Stimulated activated CD4-positive, alpha-beta T cell treated with anti-CD3 and anti-CD28 coated beads, Interleukin-15, amount 100 ng/mL, for 48 hours (primary cell): Measurements from ENCODE around the gene LARGE2.
A peak's percentile ranks its signal among the peaks of the same experiment; 100 is the strongest.
"Not testable (repeated sequence)": the region's sequence is repeated elsewhere in the genome, so short reads cannot be mapped to it uniquely, and the experiment has no call there.

Experiments
- DNase-seq, 2 donors: peaks; one replicate each; pipeline ENCODE4 v3.0.0-alpha.2; 2020; ENCODE audit warnings: low read depth in 2 of 2

Gene LARGE2

DNA sequence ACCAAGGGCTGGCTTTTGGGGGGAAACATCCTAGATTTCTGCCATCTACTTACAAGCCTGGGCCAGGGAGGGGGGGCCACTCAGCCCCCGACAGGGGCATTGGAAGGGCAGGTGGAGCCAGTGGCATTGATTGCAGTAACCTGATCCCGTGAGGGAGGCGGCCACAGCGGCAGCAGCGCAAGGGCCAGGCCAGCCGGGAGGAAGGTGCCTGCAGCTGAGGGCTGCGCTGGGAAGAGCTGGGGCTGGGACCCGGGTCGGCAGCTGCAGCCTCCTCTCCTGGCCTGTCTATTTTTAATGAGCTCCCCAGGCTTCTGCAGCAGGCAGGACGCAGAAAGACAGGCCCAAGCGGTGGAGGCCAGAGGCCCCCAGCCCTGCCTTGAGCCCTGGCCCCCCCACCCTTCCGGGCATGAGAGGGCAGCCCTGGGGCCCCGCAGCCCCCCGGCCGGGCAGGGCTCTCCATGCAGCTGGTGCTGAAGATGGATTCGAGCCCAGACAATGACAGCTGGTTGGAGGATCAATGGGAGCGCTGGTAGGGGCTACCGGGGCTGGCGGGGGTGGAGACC lies 26.0 kb upstream of the LARGE2 start:
- no peak for DNase-seq

DNA sequence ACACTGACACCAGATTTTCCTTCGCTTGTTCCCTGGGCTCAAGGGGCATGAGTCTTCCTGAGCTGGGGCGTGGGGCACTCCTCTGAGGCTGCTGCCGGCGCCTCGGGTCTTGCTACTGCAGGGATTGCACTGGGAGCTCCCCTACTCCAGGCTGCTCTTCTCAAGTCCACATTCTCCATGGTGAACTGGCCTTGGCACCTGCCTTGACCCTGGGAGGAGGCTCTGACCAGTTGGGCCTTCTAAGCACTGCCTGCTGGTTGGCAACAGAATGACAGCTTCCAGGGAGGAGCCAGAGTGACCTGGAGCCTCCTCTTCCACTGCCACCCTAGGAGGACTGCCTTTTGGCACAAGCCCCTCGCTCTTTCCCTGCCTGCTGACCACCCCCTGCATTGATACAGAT lies 24.9 kb upstream of the LARGE2 start:
- no peak for DNase-seq

DNA sequence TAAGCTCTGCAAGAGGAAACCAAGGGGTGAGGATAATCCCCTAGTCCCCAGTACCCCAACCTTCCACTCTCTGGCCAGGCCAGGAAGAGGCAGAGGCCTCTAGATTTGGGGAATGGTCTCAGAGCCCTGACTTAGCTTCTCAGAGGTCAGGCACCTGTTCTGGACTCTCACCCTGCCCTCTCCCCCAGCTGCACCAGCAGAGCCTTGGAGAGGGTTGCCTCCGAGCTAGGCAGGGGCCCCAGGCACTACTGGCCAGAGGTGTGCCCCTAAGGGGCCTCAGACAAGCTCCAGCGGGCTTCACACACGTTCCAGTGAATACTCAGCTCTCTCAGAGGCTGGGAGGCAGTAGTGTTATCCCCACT lies 23.4 kb upstream of the LARGE2 start:
- DNase-seq = no peak

DNA sequence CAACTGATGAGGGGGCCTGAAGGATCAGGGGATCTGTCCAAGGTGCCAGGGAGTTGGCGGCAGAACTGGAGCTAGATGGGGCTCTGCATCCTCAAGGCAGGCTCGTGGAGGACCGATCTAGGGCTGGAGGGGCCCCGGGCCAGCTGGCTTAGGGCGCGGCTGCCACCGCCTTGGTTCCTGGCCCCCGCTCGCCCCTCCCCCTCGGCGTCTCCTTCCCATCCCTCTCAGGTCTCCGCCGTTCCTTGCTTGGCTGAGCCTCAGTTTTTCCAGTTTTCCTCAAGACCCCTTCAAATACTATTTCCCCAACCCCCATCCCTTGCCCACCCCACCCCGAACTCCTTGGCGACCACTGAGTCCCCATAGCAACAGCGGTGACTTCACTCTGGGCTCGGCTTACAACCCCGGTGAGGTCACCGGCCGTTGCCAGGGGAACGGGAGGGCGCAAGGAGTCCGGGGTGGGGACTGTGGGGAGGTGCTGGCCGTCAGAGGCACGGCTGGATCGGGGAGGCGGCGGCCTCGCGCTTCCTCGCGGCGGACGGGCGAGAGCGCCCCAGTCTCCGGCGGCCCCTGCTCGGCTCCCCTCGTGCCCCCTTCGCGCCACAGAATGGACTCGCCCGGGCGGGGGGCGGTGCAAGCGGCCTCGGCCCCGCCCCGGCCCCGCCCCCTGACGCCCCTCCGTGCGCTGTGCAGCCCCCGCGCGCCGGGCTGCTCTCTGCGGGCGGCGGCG lies 22.8 kb upstream of the LARGE2 start:
- DNase-seq = peak; percentile 44

DNA sequence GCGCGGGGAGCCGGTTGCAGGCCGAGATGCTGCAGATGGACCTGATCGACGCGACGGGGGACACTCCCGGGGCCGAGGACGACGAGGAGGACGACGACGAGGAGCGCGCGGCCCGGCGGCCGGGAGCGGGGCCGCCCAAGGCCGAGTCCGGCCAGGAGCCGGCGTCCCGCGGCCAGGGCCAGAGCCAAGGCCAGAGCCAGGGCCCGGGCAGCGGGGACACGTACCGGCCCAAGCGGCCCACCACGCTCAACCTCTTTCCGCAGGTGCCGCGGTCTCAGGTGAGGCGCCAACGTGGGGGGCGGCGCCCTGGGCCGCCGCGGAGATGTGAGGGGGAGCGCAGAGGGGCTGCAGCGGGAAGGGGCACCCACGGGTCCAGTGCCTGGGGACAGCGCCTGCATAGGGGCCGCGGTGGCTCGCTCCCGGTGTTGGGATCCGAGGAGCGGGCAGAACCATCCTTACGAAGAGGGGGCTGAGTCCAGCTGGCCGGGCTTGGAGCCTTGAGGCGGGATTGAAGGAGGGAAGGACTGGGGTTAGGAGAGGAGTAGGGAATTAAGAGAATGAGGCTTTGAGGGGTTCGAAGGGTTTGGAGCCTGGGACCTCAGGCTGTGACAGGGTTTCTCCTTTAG lies 22.2 kb upstream of the LARGE2 start:
- not testable (repeated sequence) for DNase-seq

DNA sequence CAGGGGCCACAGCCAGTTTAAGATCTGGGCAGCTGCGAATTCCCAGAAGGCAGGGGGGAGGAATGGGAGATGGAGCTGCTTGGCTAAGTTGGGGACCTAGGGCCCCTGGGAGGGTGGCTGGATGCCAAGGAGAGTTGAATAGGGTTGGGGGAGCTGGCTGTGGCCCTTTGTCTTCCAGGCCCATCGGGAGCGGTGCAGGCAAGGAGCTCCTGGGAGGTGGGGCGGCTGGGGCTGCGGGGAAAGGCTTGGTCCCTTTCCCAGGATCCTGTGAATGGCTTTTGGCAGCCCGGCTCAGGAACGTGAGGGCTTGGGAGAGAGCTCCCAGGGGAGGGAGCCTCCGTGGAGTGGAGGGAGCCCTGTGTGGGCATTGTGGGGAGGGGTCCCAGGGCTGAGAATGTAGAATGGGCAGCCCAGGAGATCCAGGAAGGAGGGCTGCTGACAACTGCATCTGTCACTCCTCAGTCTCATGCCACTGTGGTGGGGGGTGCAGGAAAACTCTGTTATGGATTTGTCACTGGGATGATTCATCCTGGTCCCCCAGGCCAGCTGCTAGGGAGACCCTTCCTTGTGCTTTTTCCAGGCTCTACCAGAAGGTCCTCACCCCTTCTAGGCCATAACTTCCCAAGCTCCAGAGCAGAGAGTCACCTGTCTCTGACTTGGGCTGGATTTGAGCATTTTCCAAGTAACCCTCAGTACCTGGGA lies 21.4 kb upstream of the LARGE2 start:
- no peak for DNase-seq

DNA sequence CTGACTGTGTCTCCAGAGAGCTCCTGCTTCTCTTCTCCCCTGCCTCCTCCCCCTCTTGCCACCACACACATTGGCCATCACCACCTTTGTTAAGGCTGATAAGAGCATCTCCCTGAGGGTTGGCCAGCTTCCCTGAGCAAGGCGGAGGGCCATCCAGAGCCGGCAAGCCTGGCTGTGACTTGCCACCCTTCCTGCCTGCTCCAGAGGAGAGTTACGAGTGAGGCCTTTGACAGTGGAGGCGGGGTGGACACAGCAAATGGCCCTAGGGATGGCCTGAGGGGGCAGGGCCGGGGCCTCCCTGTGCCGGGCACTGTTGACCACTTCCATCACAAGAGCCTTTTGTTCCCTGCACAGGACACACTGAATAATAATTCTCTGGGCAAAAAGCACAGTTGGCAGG lies 20.8 kb upstream of the LARGE2 start:
- DNase-seq = no peak

DNA sequence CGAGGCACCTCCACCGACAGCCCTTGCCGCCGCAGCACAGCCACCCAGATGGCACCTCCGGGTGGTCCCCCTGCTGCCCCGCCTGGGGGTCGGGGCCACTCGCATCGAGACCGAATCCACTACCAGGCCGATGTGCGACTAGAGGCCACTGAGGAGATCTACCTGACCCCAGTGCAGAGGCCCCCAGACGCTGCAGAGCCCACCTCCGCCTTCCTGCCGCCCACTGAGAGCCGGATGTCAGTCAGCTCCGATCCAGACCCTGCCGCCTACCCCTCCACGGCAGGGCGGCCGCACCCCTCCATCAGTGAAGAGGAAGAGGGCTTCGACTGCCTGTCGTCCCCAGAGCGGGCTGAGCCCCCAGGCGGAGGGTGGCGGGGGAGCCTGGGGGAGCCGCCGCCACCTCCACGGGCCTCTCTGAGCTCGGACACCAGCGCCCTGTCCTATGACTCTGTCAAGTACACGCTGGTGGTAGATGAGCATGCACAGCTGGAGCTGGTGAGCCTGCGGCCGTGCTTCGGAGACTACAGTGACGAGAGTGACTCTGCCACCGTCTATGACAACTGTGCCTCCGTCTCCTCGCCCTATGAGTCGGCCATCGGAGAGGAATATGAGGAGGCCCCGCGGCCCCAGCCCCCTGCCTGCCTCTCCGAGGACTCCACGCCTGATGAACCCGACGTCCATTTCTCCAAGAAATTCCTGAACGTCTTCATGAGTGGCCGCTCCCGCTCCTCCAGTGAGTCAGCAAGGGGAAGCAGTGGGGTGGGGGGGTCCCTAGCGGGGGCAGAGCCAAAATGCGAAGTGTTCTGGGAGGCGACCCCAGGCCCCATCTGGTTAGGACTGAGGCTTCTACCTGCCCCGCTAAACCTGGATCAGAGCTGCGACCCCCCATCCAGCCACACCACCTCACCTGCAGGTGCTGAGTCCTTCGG lies 19.7 kb upstream of the LARGE2 start:
- no peak for DNase-seq

DNA sequence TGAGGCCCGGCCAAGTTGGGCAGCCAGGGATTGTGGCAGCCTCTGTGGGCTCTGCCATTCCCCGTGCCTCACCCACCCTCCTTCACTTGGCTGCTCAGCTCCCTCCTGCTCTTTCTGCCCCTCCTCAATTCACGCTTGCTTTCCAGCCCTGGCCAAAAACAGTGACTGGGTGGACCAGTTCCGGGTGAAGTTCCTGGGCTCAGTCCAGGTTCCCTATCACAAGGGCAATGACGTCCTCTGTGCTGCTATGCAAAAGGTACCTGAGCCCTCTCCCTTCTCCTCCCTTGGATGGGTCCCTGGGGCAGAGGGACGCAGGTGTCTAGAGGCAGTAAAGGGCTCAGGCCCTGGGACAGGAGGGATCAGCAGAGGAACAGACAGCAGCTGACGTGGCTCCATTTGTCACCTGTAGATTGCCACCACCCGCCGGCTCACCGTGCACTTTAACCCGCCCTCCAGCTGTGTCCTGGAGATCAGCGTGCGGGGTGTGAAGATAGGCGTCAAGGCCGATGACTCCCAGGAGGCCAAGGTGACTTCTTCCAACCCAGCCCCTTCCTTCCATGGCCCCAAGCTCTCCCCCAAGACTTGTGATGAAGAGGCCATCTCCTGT lies 18.0 kb upstream of the LARGE2 start:
- no peak for DNase-seq

DNA sequence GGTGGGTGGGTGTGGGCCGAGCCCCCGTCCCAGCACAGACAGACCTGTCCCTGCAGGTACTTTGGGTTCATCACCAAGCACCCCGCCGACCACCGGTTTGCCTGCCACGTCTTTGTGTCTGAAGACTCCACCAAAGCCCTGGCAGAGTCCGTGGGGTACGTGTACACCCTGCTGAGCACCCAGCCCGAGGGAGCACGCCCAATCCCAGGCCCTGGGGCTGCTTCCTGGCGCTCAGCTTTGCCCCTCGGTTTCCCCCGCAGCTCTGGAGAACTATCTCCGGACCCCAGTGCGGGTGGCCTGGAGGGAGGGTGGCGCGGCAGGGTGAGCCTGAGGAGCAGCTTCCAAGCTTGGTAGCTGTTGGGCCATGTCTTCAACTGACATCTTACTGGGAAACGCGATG lies 17.4 kb upstream of the LARGE2 start:
- DNase-seq = no peak

DNA sequence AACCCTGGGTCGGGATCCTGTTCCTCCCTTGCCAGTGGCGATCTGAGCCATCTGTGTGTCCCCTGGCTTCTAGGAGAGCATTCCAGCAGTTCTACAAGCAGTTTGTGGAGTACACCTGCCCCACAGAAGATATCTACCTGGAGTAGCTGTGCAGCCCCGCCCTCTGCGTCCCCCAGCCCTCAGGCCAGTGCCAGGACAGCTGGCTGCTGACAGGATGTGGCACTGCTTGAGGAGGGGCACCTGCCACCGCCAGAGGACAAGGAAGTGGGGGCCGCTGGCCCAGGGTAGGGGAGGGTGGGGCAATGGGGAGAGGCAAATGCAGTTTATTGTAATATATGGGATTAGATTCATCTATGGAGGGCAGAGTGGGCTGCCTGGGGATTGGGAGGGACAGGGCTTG lies 16.9 kb upstream of the LARGE2 start:
- DNase-seq = not testable (repeated sequence)

DNA sequence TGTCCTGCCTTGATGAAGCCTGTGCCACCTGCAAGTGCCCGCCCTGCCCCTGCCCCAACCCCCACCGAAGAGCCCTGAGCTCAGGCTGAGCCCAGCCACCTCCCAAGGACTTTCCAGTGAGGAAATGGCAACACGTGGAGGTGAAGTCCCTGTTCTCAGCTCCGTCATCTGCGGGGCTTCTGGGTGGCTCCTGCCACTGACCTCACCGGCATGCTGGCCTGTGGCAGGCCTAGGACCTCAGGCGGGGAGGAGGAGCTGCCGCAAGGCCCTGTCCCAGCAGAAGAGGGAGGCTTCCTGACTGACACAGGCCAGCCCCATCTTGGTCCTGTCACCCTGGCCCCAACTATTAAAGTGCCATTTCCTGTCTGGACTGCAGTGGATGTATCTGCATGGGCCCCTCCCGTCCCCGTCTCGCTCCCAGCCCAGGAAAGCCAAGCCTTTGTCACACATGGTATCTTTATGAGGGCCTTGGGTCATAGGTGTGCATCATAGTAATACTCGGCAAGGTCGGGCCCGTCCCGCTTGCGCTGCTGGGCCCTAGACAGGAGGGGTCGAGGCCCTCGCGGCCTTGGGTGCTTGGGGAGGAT lies 16.3 kb upstream of the LARGE2 start:
- DNase-seq = no peak

DNA sequence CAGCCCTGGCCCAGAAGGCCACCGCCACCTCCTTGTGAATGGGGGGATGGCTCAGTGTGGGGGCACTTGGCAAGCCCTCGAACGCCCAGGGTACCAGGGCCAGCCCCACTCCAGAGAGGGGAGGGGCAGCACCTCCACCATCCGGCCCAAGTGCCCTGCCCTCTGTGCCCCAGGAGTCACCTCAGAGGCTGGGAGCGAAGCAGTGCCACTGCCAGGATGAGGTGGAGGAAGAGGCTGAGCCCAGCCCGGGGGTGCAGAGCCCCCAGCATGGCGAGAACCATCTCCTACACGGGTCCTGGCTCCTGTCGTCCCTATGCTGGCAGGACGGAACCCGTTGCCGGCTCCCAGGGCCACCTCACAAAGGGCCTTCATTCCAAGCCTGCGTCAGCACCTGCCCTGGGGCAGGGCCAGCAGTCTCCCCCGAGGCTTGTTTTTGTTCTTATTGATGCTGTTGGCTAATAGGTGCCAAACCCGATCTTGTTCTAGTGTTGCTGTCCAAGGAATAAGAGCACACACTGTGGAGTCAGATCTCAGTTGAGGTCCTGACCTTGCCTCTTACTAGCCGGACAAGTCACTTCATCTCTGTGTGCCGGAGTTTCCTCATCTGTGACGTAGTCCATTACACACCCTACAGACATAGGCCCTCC lies 15.4 kb upstream of the LARGE2 start, which contains the start of gene FREY1:
Gene FREY1, minus strand, starts transcription at position 307 of the 647 bp plus-strand sequence. Its CDS starts 26 bp downstream, at position 281.
- no peak for DNase-seq

DNA sequence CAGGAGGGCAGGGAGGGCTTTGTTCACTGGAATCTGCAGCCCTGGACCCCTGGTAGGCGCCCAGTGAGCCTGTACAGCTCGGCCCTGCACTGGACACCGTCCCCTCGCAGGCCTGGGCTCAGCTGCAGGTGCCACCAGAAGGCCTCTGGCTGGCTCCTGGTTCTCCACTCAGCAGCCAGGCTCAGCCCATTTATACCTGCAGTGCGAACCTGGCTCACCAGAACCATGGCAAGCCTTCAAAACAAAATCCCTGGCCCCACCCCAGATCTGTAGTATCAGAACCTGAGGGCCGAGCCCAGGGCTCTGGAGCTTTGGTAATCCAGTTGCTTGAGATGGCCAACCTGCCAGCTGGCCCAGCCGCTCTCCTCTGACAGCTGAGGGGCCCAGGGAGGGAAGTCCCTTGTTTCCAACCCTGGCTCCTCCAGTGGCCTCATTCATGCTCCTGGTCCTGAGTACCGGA lies 14.5 kb upstream of the LARGE2 start:
- no peak for DNase-seq

DNA sequence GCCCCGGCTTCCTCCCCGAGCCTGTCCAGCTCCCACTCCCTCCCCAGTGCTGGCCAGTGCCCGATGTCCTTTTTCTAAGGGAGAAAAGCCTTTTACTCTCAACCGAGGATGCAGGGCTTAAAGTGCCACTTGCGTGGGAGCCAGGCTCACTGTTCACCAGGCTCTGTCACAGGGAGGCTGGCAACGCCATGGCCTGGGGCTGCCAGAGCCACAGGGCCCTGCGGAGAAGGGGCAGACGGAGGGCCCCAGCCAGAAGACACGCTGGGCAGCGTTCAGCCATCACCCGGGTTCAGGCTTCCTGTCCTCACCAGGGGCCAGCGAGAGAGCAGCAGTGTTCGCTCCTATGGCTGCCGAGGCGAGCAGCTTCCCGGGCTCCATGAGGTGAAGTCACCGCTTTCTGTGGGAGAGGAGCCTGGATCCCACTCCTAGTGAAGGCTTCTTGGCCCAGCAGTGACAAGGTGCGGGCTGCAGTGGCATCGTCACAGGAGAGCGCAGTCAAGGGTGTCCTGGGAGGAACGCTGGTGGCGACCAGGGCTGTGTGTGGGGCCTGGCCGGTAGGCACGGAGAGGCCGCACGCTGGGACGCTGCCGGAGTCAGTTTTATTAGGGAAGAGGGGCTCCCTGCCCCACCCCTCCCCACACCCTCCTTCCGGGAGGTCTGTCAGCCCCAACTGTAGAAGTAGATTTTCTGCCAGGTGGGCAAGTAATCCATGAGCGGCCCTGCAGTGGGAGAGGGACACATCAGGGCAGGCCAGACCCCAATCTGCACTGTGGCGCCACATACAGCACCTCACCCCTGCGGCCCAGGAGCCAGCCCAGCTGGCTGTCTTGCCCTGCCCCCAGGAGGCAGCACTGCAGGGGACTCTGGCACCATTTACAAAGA lies 12.6 kb upstream of the LARGE2 start:
- DNase-seq = no peak

DNA sequence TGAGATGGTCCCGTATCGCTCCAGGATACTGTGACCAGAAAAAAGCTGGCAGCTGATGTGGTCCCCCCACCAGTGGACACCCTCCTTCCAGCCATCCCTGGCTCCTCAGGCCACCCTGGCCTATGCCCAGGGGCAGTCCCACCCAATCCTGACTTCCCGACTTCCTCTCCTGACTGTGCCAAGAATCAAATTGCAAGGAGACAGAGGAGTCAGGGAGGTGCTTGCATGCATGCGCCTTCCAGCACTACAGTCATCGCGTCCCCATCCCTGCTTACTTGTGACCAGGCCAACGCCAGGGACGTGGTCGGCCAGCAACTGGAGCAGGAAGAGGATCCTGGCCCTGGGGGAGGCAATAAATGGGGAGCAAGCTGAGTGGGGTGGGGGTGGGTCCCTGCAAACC lies 11.8 kb upstream of the LARGE2 start:
- no peak for DNase-seq

DNA sequence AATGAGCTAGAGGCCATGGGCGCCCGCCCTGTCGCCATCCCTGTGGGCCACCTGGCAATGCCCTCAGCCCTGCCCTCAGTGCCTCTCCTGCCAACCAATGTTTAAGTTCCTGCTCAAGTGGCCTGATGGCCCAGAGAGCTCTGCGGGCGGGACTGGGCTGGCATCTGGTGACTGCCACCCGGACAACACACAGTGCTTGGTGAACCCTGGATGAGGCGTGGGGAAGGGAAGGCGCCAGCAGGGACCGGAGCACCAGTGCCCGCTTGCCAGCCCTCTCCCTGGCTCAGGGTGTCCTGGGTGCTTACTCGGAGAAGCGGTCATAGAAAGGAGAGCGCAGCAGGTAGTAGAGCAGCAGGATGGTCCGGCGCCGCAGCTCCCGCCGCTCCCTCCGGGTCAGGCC lies 8.9 kb upstream of the LARGE2 start:
- DNase-seq = no peak

DNA sequence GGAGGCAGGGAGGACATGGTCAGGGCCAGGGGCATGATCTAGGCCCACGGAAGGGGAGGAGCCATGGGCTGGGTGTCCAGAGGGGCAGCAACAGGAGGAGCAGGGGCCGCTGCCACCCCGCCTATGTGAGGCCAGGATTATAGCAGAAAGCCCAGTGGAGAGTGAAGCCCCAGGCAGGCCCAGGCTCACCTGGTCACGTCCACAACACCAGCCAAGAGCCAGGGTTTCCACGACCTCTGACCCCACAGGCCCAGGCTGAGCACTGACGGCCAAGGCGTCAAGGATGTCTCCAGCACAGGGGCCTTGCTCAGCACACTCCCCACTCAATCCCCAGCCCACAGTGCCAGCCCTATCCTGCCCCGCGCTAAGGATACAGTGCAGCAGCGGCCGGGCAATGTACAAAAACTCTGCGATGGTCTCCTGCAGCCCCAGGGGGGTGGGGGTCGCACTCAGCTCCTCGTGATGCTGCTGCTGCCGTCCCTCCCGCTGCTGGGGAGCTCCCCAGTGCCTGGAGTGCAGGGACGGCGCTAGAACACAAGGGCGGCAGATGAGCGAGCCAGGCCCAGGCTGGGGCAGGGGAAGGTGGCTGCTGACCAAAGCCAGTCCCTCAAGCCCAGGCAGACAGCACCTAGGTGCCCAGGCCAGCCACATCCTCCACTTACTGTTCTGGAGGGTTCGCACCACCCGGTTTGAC lies 8.4 kb upstream of the LARGE2 start:
- no peak for DNase-seq

DNA sequence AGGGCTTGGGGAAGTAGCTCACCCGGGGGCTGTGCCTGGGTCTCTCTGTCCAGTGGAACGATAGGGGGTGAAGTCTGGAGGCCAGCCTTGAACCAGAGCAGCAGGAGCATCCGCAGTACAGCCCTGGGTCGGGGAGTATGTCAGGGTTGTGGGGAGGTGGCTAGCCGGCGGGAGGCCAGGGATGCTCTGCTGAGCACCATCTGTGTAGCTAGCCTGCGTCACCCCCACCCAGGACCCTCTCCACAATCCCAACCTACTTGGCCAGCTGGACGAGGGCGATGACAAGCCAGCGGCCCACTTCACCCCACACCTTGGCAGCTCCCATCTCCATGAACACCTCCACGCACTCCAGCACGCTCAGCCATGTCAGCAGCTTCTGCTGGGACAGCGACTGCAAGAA lies 7.0 kb upstream of the LARGE2 start:
- no peak for DNase-seq
